HG03432 (cell line): Measurements from ENCODE around the gene CLCNKB.
"Not testable (repeated sequence)": the region's sequence is repeated elsewhere in the genome, so short reads cannot be mapped to it uniquely, and the experiment has no call there.

Source experiments
- ATAC-seq: cut with Tn5 transposase; IDR thresholded peaks from one replicate; pipeline ENCODE4 v1.9.1; 2021; ENCODE audit warnings: mild to moderate bottlenecking, moderate library complexity; ENCODE audit not compliant: unreplicated experiment

Gene CLCNKB

DNA sequence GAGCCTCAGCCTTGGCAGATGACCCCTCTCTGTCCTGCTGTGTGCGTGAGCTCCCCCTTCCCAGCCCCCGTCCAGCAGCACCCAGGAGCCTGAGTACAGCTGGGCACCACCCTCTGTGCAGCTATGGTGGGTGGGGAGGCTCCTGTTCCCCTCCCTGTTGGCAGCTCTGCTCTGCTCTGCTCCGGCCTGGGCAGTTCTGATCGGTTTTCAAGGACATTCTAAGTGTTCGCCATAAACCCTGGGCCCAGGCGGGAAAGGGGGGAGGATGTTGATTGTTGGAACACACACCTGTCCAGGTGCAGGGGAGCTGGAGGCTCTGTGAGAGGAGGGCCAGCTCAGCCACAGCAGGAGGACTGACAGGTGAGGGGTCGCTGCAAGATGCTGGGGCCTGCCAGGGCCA lies at the start of gene CLCNKB:
Gene CLCNKB (plus strand): TSS at position 262 of the 400 bp plus-strand sequence. CDS start 711 bp downstream, outside the sequence.
- ATAC-seq: no peak

DNA sequence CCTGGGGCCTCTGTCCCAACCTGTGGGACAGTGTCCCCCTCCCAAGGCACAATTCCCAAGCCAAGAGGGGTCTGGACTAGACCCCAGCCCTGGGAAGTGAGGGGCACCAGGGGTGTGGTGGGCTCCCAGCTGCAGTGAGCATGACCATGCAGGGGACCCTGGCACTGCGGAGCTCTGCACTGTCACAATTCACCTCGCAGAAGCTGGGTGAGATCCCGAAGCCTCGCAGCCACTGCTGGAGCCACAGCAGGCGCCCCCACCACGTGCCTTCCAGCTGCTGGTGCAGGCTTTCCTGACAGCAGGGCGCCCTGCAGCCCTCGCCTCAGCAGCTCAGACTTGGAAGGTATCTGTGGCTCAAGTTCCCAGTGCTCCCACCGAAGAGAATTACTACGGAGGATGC lies 49.5 kb upstream of the CLCNKB start:
- no peak for ATAC-seq

DNA sequence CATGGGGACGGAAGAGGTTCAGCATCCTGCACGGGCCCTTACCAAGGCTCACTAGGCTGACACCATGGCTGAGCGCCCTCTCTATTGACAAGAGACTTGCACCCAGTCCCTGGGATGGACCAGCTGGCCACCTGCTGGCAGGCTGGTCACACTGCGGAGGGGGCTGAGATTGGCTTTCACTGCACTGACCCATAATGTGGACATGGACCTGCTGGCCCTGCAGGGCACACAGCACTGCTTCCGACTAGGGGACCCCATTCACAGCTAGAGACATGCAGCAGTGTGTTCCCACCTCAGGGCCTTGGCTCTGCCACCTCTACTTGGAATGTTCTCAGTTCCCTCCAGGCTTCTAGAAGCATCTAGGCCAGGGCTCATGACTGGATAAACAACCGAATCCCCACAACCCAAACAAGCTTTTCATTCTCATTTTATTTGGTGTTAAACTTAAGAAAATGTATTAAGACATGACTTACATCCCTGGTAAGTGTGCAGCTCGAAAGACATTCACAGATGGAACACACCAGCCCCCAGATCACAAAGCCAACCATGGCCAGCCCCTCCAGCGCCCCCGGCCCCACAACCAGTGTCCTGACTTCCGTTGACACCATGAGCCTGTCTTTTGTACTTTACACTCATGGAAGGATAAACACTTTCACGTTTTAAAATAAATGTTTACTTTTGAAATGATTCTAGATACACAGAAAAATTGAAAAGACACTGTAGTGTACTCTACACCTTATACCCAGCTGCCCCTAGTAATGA lies 48.8 kb upstream of the CLCNKB start:
- ATAC-seq: no peak

DNA sequence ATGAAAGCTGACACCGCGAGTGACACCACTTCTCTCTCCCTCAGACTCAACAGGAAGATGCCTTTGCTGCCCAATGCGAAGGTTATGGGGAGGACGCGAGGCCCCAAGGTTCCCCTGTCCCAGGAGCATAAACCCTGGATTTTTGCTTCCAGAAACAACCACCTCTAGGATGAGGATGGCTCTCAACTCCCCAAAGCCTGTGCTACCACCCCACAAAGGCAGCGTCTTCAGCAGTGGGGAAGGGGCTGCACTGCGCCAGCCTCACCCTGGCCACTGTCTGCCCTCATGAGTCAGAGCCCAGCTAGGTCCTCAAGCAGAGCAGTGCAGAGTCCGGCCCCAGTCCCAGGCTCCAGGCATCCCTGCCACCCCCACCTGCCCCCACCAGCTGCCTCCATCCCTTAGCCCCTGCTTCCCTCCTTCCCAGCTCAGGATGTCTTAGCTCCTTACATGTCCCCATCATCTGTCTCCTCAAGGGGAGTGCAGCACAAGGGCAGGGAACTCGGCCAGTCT lies 46.5 kb upstream of the CLCNKB start:
- ATAC-seq: no peak

DNA sequence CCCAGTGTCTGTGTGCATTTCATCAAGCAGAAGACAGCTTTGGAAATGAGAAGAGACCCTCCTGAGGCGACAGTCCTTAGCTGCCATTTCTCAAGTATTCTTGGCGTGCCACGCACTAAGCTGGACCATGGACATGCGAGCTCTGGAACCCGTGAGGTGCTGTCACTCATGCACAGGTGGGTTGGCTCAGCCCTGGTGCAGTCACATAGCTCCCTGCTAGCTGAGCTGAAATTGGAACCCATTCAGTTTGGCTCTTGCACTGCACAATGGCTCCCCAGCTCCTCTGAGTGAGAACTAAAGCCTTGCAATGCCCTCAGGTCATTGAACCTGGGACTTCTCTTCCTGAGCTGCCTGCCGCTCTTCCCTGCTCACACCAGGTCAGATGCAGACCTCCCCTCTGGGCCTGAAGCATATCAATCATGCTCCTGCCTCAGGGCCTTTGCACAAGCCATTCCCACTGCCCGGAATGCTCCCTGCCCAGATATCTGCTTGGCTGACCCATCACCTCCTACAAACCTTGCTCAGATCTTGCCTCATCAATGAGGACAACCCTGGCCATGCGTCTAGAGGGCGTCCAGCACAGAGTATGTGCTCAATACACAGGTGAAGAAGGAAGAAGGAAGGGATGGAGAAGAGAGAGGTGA lies 45.8 kb upstream of the CLCNKB start:
- ATAC-seq: no peak

DNA sequence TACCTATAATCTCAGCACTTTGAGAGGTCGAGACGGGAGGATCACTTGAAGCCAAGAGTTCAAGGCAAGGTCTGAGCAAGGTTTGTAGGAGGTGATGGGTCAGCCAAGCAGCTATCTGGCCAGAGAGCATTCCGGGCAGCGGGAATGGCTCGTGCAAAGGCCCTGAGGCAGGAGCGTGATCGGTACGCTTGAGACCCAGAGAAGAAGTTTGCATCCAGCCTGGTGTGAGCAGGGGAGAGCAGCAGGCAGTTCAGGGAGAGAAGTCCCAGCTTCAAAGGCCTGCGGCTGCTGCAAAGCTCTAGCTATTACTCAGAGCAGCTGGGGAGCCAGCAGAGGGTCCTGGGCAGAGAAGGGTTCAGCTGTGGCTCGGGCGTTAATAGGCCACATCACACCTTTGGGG lies 44.7 kb upstream of the CLCNKB start:
- ATAC-seq: no peak

DNA sequence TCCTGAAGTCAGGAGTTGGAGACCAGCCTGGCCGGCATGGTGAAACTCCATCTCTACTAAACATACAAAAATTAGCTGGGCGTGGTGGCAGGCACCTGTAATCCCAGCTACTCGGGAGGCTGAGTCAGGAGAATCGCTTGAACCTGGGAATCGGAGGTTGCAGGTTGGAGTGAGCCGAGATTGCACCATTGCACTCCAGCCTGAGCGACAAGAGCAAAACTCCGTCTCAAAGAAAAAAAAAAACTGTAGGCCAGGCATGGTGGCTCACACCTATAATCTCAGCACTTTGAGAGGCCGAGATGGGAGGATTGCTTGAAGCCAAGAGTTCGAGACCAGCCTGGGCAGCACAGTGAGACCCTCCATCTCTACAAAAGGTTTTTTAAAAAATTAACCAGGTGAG lies 42.3 kb upstream of the CLCNKB start:
- not testable (repeated sequence) for ATAC-seq

DNA sequence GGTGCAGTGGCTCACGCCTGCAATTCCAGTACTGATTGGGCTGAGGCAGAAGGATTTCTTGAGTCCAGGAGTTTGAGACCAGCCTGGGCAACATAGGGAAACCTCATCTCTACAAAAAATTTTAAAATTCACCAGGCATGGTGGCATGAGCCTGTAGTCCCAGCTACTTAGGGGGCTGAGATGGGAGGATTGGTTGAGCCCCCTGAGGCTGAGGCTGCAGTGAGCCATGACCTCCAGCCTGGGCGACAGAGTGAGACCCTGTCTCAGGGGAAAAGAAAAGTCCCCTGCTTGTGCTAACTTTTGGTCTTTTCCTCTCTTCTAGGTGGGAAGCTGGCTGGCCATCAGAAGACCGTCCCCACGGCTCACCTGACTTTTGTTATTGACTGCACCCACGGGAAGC lies 38.0 kb upstream of the CLCNKB start:
- ATAC-seq: no peak

DNA sequence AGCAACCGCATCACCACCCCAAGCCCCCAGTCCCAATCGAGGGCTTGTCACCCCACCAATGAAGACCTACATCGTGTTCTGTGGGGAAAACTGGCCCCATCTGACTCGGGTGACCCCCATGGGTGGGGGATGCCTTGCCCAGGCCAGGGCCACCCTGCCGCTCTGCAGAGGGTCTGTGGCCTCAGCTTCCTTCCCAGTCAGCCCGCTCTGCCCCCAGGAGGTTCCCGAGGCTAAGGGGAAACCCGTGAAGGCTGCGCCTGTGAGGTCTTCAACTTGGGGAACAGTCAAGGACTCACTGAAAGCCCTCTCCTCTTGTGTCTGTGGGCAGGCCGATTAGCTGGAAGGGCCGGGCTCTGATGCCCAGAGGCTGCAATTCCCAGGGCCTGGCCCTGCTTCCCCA lies 37.6 kb upstream of the CLCNKB start:
- ATAC-seq: no peak

DNA sequence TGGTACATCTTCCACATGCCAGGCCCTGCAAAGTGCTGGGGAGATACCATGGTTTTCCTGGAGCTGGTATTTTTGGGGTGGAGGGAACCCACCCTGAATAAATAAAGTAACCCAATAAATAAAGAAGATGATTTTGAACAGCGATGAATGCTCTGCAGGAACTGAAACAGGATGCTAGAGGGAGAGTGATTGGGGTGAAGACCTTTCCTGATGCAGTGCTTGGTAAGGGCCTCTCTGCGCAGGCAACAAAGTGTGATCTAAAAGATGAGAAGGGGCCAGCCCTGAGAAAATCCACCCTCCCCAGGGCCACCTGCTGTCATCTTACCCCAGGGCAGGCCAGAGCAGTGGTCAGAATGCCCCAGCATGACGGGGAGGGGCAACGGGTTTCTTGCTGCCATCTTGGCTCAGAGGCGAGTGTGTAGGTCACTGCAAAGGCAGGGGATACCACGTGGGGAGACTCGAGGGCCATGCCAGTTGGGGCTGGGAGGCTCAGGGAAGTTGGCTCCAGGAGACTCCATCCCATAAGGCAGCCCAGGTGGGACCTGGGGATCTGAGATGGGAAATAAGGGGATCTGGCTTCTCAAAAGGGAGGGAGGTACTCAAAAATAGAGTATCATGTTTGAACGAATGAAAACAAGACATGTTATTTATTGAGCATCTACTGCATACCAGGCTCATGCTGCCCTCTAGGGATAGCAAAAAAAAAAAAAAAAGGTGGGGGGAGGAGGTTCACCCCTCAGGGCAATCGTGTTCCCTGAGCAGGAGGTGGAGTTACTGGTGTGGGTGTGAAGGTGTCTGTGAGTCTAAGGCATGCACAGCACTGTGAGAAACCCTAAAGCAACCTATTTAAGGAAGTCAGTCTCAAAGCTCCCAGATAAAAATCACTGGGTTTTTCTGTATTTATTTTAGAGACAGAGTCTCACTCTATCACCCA lies 36.8 kb upstream of the CLCNKB start:
- peak; percentile 46 for ATAC-seq

DNA sequence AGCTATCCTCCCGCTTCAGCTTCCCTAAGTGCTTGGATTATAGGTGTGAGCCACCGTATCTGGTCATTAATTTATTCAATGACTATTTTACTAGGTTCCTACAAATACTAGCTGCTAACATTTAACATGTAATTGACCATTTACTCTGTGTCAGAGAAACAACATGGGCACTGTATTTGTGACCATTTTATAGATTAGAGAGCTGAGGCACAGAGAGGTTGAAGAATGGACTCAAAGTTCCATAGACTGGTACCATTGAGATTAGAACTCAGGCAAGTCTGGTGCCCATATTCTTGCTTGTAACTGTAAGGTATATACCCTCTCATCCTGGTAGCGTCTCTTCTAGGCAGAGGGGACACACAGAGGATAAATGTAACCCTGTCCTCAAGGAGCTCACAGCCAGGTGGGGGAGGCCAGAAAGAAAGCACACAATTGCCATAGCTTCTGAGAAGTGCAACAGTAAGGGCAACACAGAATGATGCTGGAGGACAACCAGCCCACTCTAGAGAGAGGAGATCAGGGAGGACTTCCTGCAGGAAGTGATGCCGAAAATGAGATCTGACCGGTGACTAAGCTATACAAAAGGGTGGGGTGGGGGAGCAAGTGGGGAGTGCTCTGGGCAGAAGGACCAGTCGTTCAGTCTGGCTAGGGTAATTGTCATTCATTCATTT lies 35.8 kb upstream of the CLCNKB start:
- ATAC-seq: no peak

DNA sequence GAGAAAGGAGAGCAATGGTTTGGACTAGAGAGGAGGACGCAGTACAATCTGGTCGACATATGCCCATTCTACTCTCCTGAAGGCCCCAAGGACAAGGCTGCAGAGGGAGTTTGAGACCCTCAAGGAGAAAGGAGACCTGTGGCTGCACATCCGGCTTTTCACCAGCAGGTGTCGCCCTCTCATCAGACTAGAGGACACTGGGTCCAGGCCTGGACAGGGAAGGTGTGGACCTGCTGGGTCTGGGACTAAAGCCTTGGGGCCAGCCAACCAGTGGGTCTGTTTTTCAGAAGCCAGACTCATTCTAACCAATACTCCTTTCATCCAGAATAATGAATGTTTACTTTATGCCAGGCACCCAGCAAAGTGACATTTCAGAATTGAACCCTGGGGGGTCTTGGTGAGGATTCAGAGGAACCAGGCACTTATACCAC lies 34.5 kb upstream of the CLCNKB start:
- no peak for ATAC-seq

DNA sequence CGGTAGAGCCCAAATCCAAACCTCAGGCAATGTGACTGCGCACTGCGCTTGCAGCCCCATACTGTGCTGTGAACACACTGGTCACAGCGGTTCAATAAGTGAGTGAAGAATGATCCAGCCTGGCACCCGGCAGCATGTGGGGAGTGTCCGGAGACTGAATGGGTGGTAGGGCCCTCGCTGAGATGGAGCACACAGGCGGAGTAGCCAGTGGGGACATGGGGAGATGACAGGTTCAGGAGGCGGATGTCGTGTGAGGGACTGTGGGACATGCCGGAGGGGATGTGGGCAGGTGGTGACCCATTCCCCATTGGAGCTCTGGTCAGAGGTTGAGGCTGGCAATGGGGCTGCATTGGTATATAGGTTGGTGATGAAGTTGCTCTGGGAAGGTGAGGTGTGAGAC lies 33.9 kb upstream of the CLCNKB start:
- no peak for ATAC-seq

DNA sequence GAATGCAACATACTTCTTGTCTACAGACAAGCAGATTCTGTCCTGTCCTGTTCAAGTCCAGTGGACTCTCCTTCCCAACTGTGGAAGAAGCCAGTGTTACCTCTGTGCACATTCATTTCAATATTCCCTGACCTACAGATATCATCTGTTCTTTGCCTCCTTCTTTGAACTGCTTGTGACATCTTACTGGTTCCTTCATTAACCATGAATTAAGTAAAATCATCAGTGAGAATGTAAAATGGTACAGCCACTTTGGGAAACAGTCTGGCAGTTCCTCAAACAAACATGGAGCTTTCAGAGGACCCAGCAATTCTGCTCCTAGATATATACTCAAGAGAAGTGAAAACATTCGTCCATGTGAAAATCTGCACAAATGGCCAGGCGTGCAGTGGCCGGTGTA lies 32.7 kb upstream of the CLCNKB start:
- no peak for ATAC-seq

DNA sequence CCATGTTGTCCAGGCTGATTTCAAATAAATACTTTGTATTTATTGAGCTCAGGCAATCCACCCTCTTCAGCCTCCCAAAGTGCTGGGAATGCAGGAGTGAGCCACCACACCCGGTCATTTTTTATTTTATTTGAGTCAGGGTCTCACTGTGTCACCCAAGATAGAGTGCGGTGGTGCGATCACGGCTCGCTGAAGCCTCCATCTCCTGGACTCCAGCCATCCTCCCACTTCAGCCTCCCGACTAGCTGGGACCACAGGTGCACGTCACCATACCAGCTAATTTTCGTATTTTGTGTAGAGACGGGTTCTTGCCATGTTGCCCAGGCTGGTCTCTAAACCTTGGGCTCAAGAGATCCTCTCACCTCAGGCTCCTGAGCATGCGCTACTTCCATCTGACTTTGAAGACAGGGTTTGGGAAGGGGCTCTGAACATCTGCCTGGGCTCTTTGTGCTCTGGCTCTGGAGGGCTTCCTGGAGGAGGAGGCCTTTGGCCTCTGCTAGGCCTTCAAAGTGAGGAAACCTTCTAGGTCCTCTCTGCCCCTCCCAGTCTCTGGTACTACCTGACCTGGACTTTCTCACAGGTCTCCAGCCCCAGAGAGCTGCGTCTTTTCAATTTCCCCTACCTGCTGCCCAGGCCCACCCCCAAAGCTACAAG lies 31.5 kb upstream of the CLCNKB start:
- ATAC-seq: no peak

DNA sequence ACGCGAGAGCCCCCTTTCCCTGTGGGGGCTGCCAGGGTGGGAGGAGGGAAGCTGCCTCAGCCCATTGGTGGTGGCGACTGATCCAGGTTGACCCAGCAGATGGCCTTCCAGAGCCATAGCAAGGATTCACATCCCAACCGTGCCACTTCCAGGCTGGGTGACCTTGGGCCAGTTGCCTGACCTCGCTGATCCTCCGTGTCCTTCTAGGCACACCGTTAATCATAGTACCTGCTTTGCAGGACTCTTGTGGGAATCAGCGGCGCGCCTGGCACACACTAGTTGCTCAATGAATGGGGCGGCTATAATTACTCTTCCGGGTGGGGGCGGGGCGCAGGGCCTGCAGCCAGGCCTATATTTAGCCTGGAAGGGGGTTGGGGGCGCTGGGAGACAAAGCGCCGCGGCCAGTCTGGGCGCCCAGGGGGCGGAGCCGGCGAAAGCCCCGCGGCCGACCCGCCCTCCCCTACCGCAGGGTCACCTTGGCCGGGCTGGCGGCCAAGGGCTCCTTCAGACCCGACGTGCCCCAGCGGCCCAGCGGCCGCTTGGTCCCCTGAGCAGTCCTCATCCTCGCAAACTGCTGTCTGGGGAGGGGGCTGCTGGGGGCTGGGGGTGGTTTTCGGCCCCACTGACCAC lies 30.9 kb upstream of the CLCNKB start:
- ATAC-seq: peak; percentile 41

DNA sequence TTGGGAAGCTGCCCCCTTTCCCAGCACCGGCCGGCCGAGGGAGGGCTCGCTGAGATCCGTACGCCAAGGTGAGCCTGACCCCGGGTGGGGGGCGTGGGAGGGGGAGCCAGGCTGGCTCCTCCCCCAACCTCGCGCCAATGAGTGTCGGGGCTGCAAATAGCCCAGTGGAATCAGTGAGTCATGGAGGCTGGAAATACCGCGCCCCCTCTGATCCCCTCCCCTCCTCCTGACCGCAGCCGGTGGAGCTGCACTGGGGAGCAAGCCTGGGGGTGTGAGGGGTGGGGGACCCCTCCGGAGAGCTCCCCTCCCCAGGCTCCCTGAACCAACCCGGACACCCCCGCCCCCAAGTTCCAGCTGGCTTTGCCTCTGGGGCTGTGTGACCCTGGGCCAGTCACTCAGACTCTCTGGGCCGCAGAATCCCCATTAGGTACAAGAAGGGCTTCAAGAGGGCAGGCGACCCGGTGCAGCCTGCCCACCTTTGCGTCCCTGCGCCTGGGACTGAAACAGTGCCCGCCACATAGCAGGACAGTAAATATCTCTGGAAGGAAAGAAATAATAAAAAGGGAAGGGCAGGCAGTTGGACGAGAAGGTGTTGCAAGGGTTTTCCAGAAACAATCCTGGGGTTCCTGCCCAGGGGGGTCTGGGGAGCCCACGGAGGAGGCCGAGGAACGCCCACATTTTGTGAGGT lies 30.2 kb upstream of the CLCNKB start:
- peak; percentile 43 for ATAC-seq

DNA sequence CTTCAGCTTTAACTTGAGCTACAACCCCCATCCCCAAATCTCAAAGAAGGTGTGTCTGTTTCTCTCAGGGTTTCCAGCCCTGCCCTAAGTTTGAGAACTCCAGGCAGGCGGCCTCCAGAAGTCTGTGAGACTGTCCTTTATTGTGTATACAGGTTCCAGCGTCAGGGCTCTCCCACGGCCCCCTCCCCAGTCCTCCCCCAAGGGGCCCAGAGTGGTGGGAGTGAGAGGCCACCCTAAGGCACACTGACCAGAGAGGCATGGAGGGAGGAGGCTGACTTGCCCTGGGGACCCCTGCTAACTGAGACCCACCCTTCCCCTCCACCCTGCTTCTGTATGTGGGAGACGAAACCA lies 29.7 kb upstream of the CLCNKB start:
- no peak for ATAC-seq
